Measurements from ENCODE around the gene FAM83C.

GRCh38 chr20:35328095-35328685 is 36.0 kb upstream of the FAM83C start:
- TF ChIP-seq CTCF (conservative IDR thresholded peaks at IDR 0.05; ENCODE audit: low read depth, low read length) (no peak), EZH2 (IDR thresholded peaks at IDR 0.05; ENCODE audit: borderline replicate concordance, low read depth, low read length, poor library complexity, severe bottlenecking) (no peak)

Data from A673 (cell line).